Testis (tissue), 2 donors: ENCODE results near the gene SPTA1.

Source experiments
- POLR2A ChIP-seq: fragments of 450-650 bp; IDR thresholded peaks from one replicate; pipeline ENCODE4 v1.6.1; 2017; ENCODE audit warnings: antibody characterized with exemption, mild to moderate bottlenecking, moderate library complexity
- TF ChIP-seq, protein P1 (sequence below), 3 experiments: fragments of 450-650 bp in 2 of 3; fragments of 200-600 bp in 1 of 3; sonication (generic) in 1 of 3; IDR thresholded peaks; one replicate each; pipeline ENCODE4 v1.5.1; 2016 to 2019; ENCODE audit warnings: antibody characterized with exemption in 3 of 3, mild to moderate bottlenecking in 2 of 3, moderate library complexity in 1 of 3

DNA sequence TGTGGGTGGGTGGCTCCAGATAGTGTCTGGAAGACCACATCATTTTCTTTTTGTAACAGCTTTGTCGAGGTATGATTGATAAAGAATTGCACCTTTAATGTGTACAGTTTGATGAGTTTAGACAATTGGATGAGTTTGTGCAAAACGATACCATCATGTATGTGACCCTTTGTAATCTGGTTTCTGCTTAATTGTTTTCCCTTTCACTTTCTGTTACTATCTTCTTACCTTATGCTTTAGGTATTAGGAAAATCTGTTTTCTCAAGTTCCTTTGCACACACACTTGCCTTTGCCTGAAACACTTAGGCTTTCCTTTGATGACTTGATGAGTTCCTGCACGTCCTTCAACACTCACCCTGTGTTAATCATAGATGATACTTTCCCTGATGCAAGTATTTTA, 74.6 kb downstream of the SPTA1 start:
- TF ChIP-seq POLR2A, result no peak
- TF ChIP-seq, protein P1, sequence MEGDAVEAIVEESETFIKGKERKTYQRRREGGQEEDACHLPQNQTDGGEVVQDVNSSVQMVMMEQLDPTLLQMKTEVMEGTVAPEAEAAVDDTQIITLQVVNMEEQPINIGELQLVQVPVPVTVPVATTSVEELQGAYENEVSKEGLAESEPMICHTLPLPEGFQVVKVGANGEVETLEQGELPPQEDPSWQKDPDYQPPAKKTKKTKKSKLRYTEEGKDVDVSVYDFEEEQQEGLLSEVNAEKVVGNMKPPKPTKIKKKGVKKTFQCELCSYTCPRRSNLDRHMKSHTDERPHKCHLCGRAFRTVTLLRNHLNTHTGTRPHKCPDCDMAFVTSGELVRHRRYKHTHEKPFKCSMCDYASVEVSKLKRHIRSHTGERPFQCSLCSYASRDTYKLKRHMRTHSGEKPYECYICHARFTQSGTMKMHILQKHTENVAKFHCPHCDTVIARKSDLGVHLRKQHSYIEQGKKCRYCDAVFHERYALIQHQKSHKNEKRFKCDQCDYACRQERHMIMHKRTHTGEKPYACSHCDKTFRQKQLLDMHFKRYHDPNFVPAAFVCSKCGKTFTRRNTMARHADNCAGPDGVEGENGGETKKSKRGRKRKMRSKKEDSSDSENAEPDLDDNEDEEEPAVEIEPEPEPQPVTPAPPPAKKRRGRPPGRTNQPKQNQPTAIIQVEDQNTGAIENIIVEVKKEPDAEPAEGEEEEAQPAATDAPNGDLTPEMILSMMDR (IDR thresholded peaks at IDR 0.05), result no peak
